ES-I3 (cell line): Measurements from ENCODE around the gene PSMB3.
"Not testable (repeated sequence)": the region's sequence is repeated elsewhere in the genome, so short reads cannot be mapped to it uniquely, and the experiment has no call there.

ENCODE experiments used
- H3K36me3 ChIP-seq: 2 replicates; pipeline ENCODE4 v1.6.1; 2013; ENCODE audit warnings: mild to moderate bottlenecking, low read length, control low read depth, moderate library complexity; ENCODE audit not compliant: insufficient read depth
- H3K4me1 ChIP-seq: 2 replicates; pipeline ENCODE4 v1.6.1; 2013; ENCODE audit warnings: mild to moderate bottlenecking, control low read depth, low read length; ENCODE audit not compliant: insufficient read depth
- H3K9ac ChIP-seq: 2 replicates; pipeline ENCODE4 v1.6.1; 2013; ENCODE audit warnings: low read depth, mild to moderate bottlenecking, low read length, moderate library complexity
- H3K9me3 ChIP-seq: 2 replicates; pipeline ENCODE4 v1.6.1; 2013; ENCODE audit warnings: mild to moderate bottlenecking, low read length, moderate library complexity; ENCODE audit not compliant: control insufficient read depth, insufficient read depth

PSMB3 gene

GRCh38 chr17:38725066-38725465 lies 27.5 kb upstream of the PSMB3 start:
- peaks cover 8% of the 10 kb centered on the region; the same call in 1 of the 2 replicates for H3K4me1 ChIP-seq

GRCh38 chr17:38726145-38726544 lies 26.4 kb upstream of the PSMB3 start:
- H3K9ac ChIP-seq, H3K4me1 ChIP-seq, H3K9me3 ChIP-seq, H3K36me3 ChIP-seq: not testable (repeated sequence)

More at GRCh38 chr17:38725066-38725465, 27.5 kb upstream of the PSMB3 start:
- no peak overlapping the region for H3K9ac ChIP-seq
- H3K9me3 ChIP-seq = no peaks in the 10 kb centered on the region
- H3K36me3 ChIP-seq = no peaks in the 10 kb centered on the region

- no peak overlapping the region for H3K9ac ChIP-seq
- H3K36me3 ChIP-seq = no peaks in the 10 kb centered on the region; the same call in 1 of the 2 replicates
- peaks cover 10% of the 10 kb centered on the region; the same call in 1 of the 2 replicates for H3K4me1 ChIP-seq
- no peaks in the 10 kb centered on the region for H3K9me3 ChIP-seq
These were observed 24.8 kb upstream of the PSMB3 start for GRCh38 chr17:38727736-38728135.

- Histone ChIP-seq H3K4me1 (peaks cover 10% of the 10 kb centered on the region; the same call in 1 of the 2 replicates), H3K9ac (no peak overlapping the region), H3K36me3 (no peaks in the 10 kb centered on the region; the same call in 1 of the 2 replicates), H3K9me3 (no peaks in the 10 kb centered on the region)
These were observed 24.2 kb upstream of the PSMB3 start for GRCh38 chr17:38728290-38728831.

- Histone ChIP-seq H3K36me3 (no peaks in the 10 kb centered on the region; the same call in 1 of the 2 replicates), H3K9ac (peak overlapping the region; percentile 69), H3K4me1 (peaks cover 14% of the 10 kb centered on the region; the same call in 1 of the 2 replicates), H3K9me3 (no peaks in the 10 kb centered on the region)
These were observed 23.1 kb upstream of the PSMB3 start for GRCh38 chr17:38729368-38729885.

GRCh38 chr17:38729886-38730525 lies 22.5 kb upstream of the PSMB3 start, which contains the start of gene CISD3:
TSS of gene CISD3 (plus strand) at chr17:38730341. CDS start at chr17:38730359, 18 bp downstream.
- Histone ChIP-seq H3K36me3 (no peaks in the 10 kb centered on the region; the same call in 1 of the 2 replicates), H3K9ac (peak within 1 kb of the TSS; percentile 80), H3K9me3 (no peaks in the 10 kb centered on the region), H3K4me1 (peaks cover 14% of the 10 kb centered on the region; the same call in 1 of the 2 replicates)

- Histone ChIP-seq H3K9me3 (no peaks in the 10 kb centered on the region), H3K9ac (peak overlapping the region; percentile 80), H3K36me3 (no peaks in the 10 kb centered on the region; the same call in 1 of the 2 replicates), H3K4me1 (peaks cover 14% of the 10 kb centered on the region; the same call in 1 of the 2 replicates)
These were observed 21.8 kb upstream of the PSMB3 start for GRCh38 chr17:38730526-38731379.

GRCh38 chr17:38731526-38732294 lies 20.8 kb upstream of the PSMB3 start:
- H3K9ac ChIP-seq = no peak overlapping the region

GRCh38 chr17:38732376-38733281 lies 19.9 kb upstream of the PSMB3 start:
- peaks cover 14% of the 10 kb centered on the region; the same call in 1 of the 2 replicates for H3K4me1 ChIP-seq
- no peaks in the 10 kb centered on the region; the same call in 1 of the 2 replicates for H3K36me3 ChIP-seq
- H3K9me3 ChIP-seq = no peaks in the 10 kb centered on the region
- no peak overlapping the region for H3K9ac ChIP-seq

More at GRCh38 chr17:38731526-38732294, 20.8 kb upstream of the PSMB3 start:
- H3K36me3 ChIP-seq = no peaks in the 10 kb centered on the region; the same call in 1 of the 2 replicates
- H3K9me3 ChIP-seq = no peaks in the 10 kb centered on the region
- H3K4me1 ChIP-seq = peaks cover 14% of the 10 kb centered on the region; the same call in 1 of the 2 replicates

GRCh38 chr17:38733282-38733981 lies 19.1 kb upstream of the PSMB3 start:
- Histone ChIP-seq H3K4me1 (peaks cover 12% of the 10 kb centered on the region; the same call in 1 of the 2 replicates), H3K9ac (no peak overlapping the region), H3K36me3 (no peaks in the 10 kb centered on the region; the same call in none of the 2 replicates), H3K9me3 (no peaks in the 10 kb centered on the region)

GRCh38 chr17:38733982-38734973 lies 18.3 kb upstream of the PSMB3 start:
- Histone ChIP-seq H3K9me3 (no peaks in the 10 kb centered on the region), H3K36me3 (no peaks in the 10 kb centered on the region; the same call in none of the 2 replicates), H3K4me1 (0 out of 2 replicates have a peak, but pooled peaks cover 10% of the 10 kb centered on the region), H3K9ac (no peak overlapping the region)
